ENCODE results near the gene KCNH8.

GRCh38 chr3:19428729-19429128, 280.4 kb downstream of the KCNH8 start:
- TF ChIP-seq NFIC (IDR thresholded peaks at IDR 0.05; ENCODE audit: low read depth, low read length) (no peak), JUNB (IDR thresholded peaks at IDR 0.05) (no peak), POLR2AphosphoS5 (IDR thresholded peaks at IDR 0.05; ENCODE audit: low read length) (no peak), POLR2A (IDR thresholded peaks at IDR 0.05; ENCODE audit: low read depth, low read length) (no peak)
